Measurements from ENCODE around the gene DLG4. TPM values are rescaled to one million over a fixed set of nuclear protein-coding genes. Genes with fewer than 3 reads are reported as not detected.
A peak's percentile ranks its signal among the peaks of the same experiment; 100 is the strongest.

Gene DLG4
- total RNA-seq, 4 donors from 2014 or later = 2.6 to 15.7 (median 9.4) TPM

DNA sequence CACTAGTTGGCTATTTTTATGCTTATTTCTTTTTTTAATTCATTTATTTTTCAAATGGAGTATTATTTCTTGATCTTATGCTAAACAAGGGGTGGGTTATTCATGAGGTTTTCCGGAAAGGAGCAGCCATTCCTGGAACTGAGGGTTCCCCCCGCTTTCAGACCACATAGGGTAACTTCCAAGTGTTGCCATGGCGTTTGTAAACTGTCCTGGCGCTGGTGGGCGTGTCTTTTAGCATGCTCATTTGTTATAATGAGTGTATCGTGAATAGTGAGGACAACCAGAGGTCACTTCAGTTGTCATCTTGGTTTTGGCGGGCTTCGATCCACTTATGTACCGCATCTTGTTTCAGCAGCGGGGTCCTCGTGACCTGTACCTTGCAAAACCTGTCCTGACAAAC lies 75.4 kb downstream of the DLG4 start:
- TF ChIP-seq POLR2A (IDR thresholded peaks at IDR 0.05) = no peak
- TF ChIP-seq, protein P1, sequence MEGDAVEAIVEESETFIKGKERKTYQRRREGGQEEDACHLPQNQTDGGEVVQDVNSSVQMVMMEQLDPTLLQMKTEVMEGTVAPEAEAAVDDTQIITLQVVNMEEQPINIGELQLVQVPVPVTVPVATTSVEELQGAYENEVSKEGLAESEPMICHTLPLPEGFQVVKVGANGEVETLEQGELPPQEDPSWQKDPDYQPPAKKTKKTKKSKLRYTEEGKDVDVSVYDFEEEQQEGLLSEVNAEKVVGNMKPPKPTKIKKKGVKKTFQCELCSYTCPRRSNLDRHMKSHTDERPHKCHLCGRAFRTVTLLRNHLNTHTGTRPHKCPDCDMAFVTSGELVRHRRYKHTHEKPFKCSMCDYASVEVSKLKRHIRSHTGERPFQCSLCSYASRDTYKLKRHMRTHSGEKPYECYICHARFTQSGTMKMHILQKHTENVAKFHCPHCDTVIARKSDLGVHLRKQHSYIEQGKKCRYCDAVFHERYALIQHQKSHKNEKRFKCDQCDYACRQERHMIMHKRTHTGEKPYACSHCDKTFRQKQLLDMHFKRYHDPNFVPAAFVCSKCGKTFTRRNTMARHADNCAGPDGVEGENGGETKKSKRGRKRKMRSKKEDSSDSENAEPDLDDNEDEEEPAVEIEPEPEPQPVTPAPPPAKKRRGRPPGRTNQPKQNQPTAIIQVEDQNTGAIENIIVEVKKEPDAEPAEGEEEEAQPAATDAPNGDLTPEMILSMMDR (IDR thresholded peaks at IDR 0.05) = no peak
- peaks cover 0 to 3% (median 0%) of the 10 kb centered on the region in 4 donors for H3K4me1 ChIP-seq
- H3K4me3 ChIP-seq = no peak overlapping the region

DNA sequence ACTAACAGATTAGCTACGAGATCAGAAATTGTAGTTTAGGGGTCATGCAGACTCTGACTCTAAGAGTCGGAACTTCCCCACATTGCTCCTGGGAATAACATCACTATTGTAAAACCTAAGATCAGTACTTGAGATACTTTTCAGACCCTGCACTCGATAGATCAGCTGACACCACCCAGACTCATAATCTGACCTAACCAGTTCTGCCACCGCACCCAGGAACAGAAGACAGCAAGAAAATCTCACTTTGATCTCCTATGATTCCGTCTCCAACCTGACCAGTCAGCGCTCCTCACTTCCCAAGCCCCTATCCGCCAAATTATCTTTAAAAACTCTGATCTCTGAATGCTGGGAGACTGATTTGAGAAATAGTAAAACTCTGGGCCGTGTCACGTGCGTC lies 77.8 kb downstream of the DLG4 start:
- no peaks in the 10 kb centered on the region for H3K36me3 ChIP-seq
- no peaks in the 10 kb centered on the region for H3K27me3 ChIP-seq
- TF ChIP-seq, protein P1 (IDR thresholded peaks at IDR 0.05) = no peak
- TF ChIP-seq POLR2A (IDR thresholded peaks at IDR 0.05) = no peak
- H3K4me1 ChIP-seq = peaks cover 0 to 3% (median 0%) of the 10 kb centered on the region in 4 donors
- no peaks in the 10 kb centered on the region for H3K9me3 ChIP-seq
- H3K4me3 ChIP-seq = no peak overlapping the region
- H3K27ac ChIP-seq = no peak overlapping the region
- DNase-seq = peak in 1 of 3 donors; percentile 61

More for the DNA sequence above, 75.4 kb downstream of the DLG4 start:
- no peak for DNase-seq
- H3K36me3 ChIP-seq = no peaks in the 10 kb centered on the region
- H3K9me3 ChIP-seq = no peaks in the 10 kb centered on the region
- H3K27ac ChIP-seq = no peak overlapping the region
- no peaks in the 10 kb centered on the region for H3K27me3 ChIP-seq

DNA sequence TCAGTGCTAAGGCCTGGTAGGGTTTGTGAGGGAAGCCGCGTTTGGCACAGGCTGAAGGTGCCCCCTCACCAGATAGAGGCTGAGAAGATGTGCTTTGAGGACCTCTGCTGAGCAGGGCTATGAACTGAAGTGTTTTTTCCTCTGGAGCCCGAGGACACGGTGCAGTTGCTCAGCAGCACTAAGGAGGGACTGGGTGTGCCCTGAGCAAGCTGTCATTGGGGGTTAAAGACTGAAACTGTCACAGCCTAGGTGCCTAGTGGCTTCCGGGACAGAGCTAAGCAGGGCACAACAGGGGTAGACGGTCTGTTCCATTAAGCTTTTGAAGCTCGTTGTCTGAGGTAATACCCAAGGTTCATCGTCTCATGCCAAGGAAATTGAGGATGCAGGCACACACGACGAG lies 80.2 kb downstream of the DLG4 start:
- Histone ChIP-seq H3K4me1 (peaks cover 0 to 4% (median 1%) of the 10 kb centered on the region in 4 donors), H3K9me3 (no peaks in the 10 kb centered on the region), H3K27ac (no peak overlapping the region), H3K27me3 (no peaks in the 10 kb centered on the region), H3K4me3 (no peak overlapping the region), H3K36me3 (no peaks in the 10 kb centered on the region)
- no peak for DNase-seq
- TF ChIP-seq, protein P1 (IDR thresholded peaks at IDR 0.05) = no peak
- no peak for TF ChIP-seq POLR2A (IDR thresholded peaks at IDR 0.05)

DNA sequence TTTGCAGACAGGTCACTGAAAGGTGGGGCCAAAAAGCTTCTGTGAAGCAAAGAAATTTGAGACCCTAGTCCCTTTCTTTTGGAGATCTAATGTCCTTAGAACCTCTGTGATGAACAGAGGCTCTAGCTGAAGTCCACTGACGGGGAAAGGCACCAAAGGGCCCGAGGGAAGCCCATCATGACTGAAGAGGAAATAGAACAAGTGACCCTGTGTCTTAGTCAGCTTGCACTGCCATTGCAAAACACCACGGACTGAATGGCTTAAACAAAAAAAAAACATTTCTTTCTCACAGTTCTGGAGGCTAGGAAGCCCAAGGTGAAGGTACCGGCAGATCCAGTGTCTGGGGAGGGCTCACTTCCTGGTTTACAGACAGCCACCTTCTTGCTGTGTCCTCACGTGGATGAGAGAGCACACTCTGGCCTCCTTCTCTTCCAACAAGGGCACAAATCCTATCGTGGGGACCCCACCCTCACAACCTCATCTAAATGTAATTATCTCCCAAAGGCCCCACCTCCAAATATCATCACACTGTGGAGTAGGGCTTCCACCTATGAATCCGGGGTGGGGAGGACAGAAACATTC lies 80.7 kb downstream of the DLG4 start:
- no peaks in the 10 kb centered on the region for H3K36me3 ChIP-seq
- DNase-seq = no peak
- no peak overlapping the region for H3K27ac ChIP-seq
- peaks cover 0 to 4% (median 1%) of the 10 kb centered on the region in 4 donors for H3K4me1 ChIP-seq
- no peak overlapping the region for H3K4me3 ChIP-seq
- TF ChIP-seq POLR2A (IDR thresholded peaks at IDR 0.05) = no peak
- TF ChIP-seq, protein P1 (IDR thresholded peaks at IDR 0.05) = no peak
- no peaks in the 10 kb centered on the region for H3K9me3 ChIP-seq
- no peaks in the 10 kb centered on the region for H3K27me3 ChIP-seq

DNA sequence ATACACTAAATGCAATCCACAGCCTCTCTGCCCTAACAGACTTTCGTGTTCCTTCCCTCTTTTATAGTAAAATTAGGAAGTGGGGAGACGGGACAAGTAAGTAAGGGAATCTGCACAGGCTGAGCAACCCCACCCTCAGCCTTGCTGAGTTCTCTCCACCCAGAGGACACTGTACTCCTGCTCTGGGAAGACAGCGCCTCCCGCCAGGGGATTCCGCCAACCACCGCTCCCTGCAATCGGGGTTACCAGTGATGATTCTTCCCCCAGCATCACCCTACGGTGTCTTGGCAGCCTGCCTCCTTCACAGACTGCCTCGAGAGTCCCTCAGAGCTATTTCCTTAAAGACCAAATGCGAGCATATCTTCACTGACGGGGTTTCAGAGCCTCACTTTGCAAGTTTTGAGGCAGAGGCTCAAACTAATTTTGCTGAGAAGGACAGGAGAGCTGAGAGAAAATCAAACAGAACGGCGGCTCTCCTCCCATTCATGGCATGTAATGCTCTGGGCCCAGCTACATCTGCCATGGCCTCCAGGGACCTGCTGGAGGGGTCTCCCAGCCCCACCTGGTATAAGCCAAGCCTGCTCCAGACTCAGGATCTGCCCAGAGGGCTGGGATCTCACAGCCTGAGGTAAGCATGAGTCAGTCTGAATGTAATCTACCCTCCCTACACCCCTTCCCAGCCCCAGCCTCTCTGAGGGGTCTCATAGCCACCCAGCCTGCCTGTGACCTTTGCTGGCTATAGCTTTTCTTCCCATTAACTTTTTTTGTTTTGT lies 82.3 kb downstream of the DLG4 start:
- DNase-seq = no peak

More for the DNA sequence above, 82.3 kb downstream of the DLG4 start:
- no peaks in the 10 kb centered on the region for H3K9me3 ChIP-seq
- H3K4me3 ChIP-seq = no peak overlapping the region
- H3K27me3 ChIP-seq = no peaks in the 10 kb centered on the region
- H3K4me1 ChIP-seq = peaks cover 0 to 5% (median 3%) of the 10 kb centered on the region in 4 donors
- TF ChIP-seq, protein P1 (IDR thresholded peaks at IDR 0.05) = no peak
- TF ChIP-seq POLR2A (IDR thresholded peaks at IDR 0.05) = no peak
- no peaks in the 10 kb centered on the region for H3K36me3 ChIP-seq
- no peak overlapping the region for H3K27ac ChIP-seq

Small RNAs within 50 kb of the gene (small RNA-seq; reads per million reads assigned to genes)
- gene AC120057.4 (0 reads per million in 2 donors), gene MIR324 (0.82 to 5.5 reads per million in 2 donors), gene RF00019 (0 reads per million in 2 donors)

Other genes with a start within 250 kb of the DLG4 start
- gene ALOX12, start 223.8 kb downstream of the DLG4 start, total RNA-seq = not detected
- gene RNASEK, start 207.2 kb downstream of the DLG4 start, total RNA-seq = 100 to 1,000 TPM in 2 of 4 donors, 10 to 100 TPM in 2; 56.9 to 138 (median 109) TPM
- 1 to 10 TPM in 2 of 4 donors, under 1 TPM in 2; 0.57 to 9.9 (median 1.4) TPM for gene BCL6B, start 196.8 kb downstream of the DLG4 start, total RNA-seq
- gene SLC16A13, start 183.8 kb downstream of the DLG4 start, total RNA-seq = 10 to 100 TPM in 1 of 4 donors, 1 to 10 TPM in 3; 7.5 to 16.4 (median 8.8) TPM
- gene SLC16A11, start 175.7 kb downstream of the DLG4 start, total RNA-seq = 1 to 10 TPM in 1 of 4 donors, under 1 TPM in 1, not detected in 2; 0.94 to 1.1 TPM
- 1 to 10 TPM; 1.8 to 9.9 (median 5.6) TPM for gene CLEC10A, start 139.6 kb downstream of the DLG4 start, total RNA-seq
- not detected for gene ASGR2, start 105.0 kb downstream of the DLG4 start, total RNA-seq
- 1 to 10 TPM in 1 of 4 donors, under 1 TPM in 2, not detected in 1; 0.88 to 2.5 (median 0.94) TPM for gene ASGR1, start 40.5 kb downstream of the DLG4 start, total RNA-seq
- gene ACADVL, start 102 bp upstream of the DLG4 start, total RNA-seq = 1,000 to 10,000 TPM; 1,292 to 4,167 (median 1,553) TPM
- gene DVL2, start 14.7 kb upstream of the DLG4 start, total RNA-seq = 10 to 100 TPM; 42.1 to 61.9 (median 50.1) TPM
- 10 to 100 TPM; 22.2 to 38.8 (median 35.1) TPM for gene PHF23, start 19.6 kb upstream of the DLG4 start, total RNA-seq
- gene GABARAP, start 22.6 kb upstream of the DLG4 start, total RNA-seq = 100 to 1,000 TPM; 288 to 521 (median 367) TPM
- gene CTDNEP1, start 31.9 kb upstream of the DLG4 start, total RNA-seq = 10 to 100 TPM; 55.3 to 86.9 (median 76.4) TPM
- 10 to 100 TPM; 15.1 to 75.1 (median 29.0) TPM for gene ELP5, start 32.4 kb upstream of the DLG4 start, total RNA-seq
- 1,000 to 10,000 TPM in 1 of 4 donors, 100 to 1,000 TPM in 2, 10 to 100 TPM in 1; 80.0 to 1,052 (median 864) TPM for gene CLDN7, start 42.6 kb upstream of the DLG4 start, total RNA-seq
- gene SLC2A4, start 61.9 kb upstream of the DLG4 start, total RNA-seq = 1 to 10 TPM in 3 of 4 donors, not detected in 1; 1.1 to 7.6 (median 4.8) TPM
- 10 to 100 TPM; 20.7 to 70.0 (median 24.6) TPM for gene YBX2, start 74.8 kb upstream of the DLG4 start, total RNA-seq
- gene EIF5A, start 87.8 kb upstream of the DLG4 start, total RNA-seq = 100 to 1,000 TPM in 3 of 4 donors, 10 to 100 TPM in 1; 94.4 to 128 (median 120) TPM
- 100 to 1,000 TPM in 1 of 4 donors, 10 to 100 TPM in 3; 93.2 to 148 (median 94.2) TPM for gene GPS2, start 95.5 kb upstream of the DLG4 start, total RNA-seq
- 10 to 100 TPM; 23.3 to 69.0 (median 53.9) TPM for gene NEURL4, start 109.5 kb upstream of the DLG4 start, total RNA-seq
- 100 to 1,000 TPM in 1 of 4 donors, 10 to 100 TPM in 3; 15.6 to 696 (median 24.0) TPM for gene ACAP1, start 116.7 kb upstream of the DLG4 start, total RNA-seq
- gene KCTD11, start 132.3 kb upstream of the DLG4 start, total RNA-seq = 1 to 10 TPM; 2.5 to 8.9 (median 7.1) TPM
- gene TMEM95, start 135.3 kb upstream of the DLG4 start, total RNA-seq = not detected
- gene TNK1, start 161.3 kb upstream of the DLG4 start, total RNA-seq = 10 to 100 TPM; 19.8 to 54.4 (median 44.4) TPM
- gene PLSCR3, start 174.7 kb upstream of the DLG4 start, total RNA-seq = 10 to 100 TPM; 10.7 to 38.8 (median 21.9) TPM
- 100 to 1,000 TPM in 2 of 4 donors, 10 to 100 TPM in 2; 37.1 to 334 (median 126) TPM for gene TMEM256, start 184.3 kb upstream of the DLG4 start, total RNA-seq
- 1 to 10 TPM in 3 of 4 donors, under 1 TPM in 1; 0.88 to 9.9 (median 5.8) TPM for gene NLGN2, start 188.0 kb upstream of the DLG4 start, total RNA-seq
- gene SPEM1, start 200.5 kb upstream of the DLG4 start, total RNA-seq = not detected
- gene SPEM2, start 205.8 kb upstream of the DLG4 start, total RNA-seq = not detected
- gene SPEM3, start 209.0 kb upstream of the DLG4 start, total RNA-seq = not detected
- gene TMEM102, start 215.6 kb upstream of the DLG4 start, total RNA-seq = 10 to 100 TPM in 3 of 4 donors, 1 to 10 TPM in 1; 4.1 to 21.7 (median 17.0) TPM
- 1 to 10 TPM in 1 of 4 donors, not detected in 3; 1.0 TPM for gene FGF11, start 219.7 kb upstream of the DLG4 start, total RNA-seq
- gene CHRNB1, start 225.2 kb upstream of the DLG4 start, total RNA-seq = 1 to 10 TPM; 4.0 to 9.1 (median 5.8) TPM

All from Peyer's patch (tissue), 4 donors.